ENCODE measurements around the gene PPIE. TPM values are rescaled to one million over a fixed set of nuclear protein-coding genes. Genes with fewer than 3 reads are reported as not detected.

Gene PPIE
- total and polyA plus RNA-seq, 2 of the 13 experiments (the other 11 are each of a cell fraction or from before 2014, with no cell fraction given), result 15.3 to 26.3 TPM

- TF ChIP-seq KLF13 (CRISPR knock-in tag; IDR thresholded peaks at IDR 0.05) (no peak), UBTF (CRISPR knock-in tag; IDR thresholded peaks at IDR 0.05) (no peak), HMGXB4 (CRISPR knock-in tag; IDR thresholded peaks at IDR 0.05; ENCODE audit: borderline replicate concordance in 1 of 2, low read depth in 1 of 2) (0 out of 4 replicates have a peak, but pooled peaks of 1 of the 2 experiments have one; percentile 18), ARNT (IDR thresholded peaks at IDR 0.05) (no peak), ZMAT3 (CRISPR knock-in tag; conservative IDR thresholded peaks at IDR 0.05) (no peak), MED13 (CRISPR knock-in tag; IDR thresholded peaks at IDR 0.05) (no peak), KLF9 (CRISPR knock-in tag; IDR thresholded peaks at IDR 0.05; ENCODE audit: low read depth) (no peak), PBX2 (CRISPR knock-in tag; IDR thresholded peaks at IDR 0.05) (no peak), RFXAP (CRISPR knock-in tag; IDR thresholded peaks at IDR 0.05; ENCODE audit: borderline replicate concordance) (no peak), HDAC6 (IDR thresholded peaks at IDR 0.05; ENCODE audit: low read depth, low read length) (no peak), TCF7 (IDR thresholded peaks at IDR 0.05; ENCODE audit: low read depth) (no peak), RNF2 (conservative IDR thresholded peaks at IDR 0.05; ENCODE audit: low read depth) (no peak), ZSCAN21 (CRISPR knock-in tag; IDR thresholded peaks at IDR 0.05; ENCODE audit: borderline replicate concordance) (no peak), ZBTB42 (CRISPR knock-in tag; IDR thresholded peaks at IDR 0.05) (no peak), IKZF5 (CRISPR knock-in tag; IDR thresholded peaks at IDR 0.05) (no peak), ZNF772 (CRISPR knock-in tag; IDR thresholded peaks at IDR 0.05) (0 out of 2 replicates have a peak, but pooled peaks have one; percentile 54), SRSF9 (IDR thresholded peaks at IDR 0.05; ENCODE audit: borderline replicate concordance, insufficient read depth, low read depth, low read length, poor library complexity, severe bottlenecking) (no peak), TOE1 (CRISPR knock-in tag; IDR thresholded peaks at IDR 0.05) (no peak), BATF2 (CRISPR knock-in tag; IDR thresholded peaks at IDR 0.05) (no peak)
Observed at GRCh38 chr1:39738622-39739366, at the start of gene PPIE (continued).
